KOPT-K1 (cell line): ENCODE data around the gene PLXNB2.

ENCODE experiments used
- H3K27ac ChIP-seq: fragments of 200-600 bp; sonication (generic); 2 replicates; pipeline ENCODE4 v1.5.1; 2016; ENCODE audit warnings: antibody characterized with exemption, mild to moderate bottlenecking, low read depth, low read length; ENCODE audit not compliant: poor library complexity, severe bottlenecking
- H3K36me3 ChIP-seq: fragments of 200-600 bp; sonication (generic); 2 replicates; pipeline ENCODE4 v1.5.1; 2017; ENCODE audit warnings: antibody characterized with exemption, mild to moderate bottlenecking, low read length, moderate library complexity; ENCODE audit not compliant: insufficient read depth
- H3K9me3 ChIP-seq: fragments of 200-600 bp; sonication (generic); 2 replicates; pipeline ENCODE4 v1.5.1; 2017; ENCODE audit warnings: antibody characterized with exemption, low read length, mild to moderate bottlenecking; ENCODE audit not compliant: insufficient read depth, poor library complexity, severe bottlenecking

PLXNB2 gene

DNA sequence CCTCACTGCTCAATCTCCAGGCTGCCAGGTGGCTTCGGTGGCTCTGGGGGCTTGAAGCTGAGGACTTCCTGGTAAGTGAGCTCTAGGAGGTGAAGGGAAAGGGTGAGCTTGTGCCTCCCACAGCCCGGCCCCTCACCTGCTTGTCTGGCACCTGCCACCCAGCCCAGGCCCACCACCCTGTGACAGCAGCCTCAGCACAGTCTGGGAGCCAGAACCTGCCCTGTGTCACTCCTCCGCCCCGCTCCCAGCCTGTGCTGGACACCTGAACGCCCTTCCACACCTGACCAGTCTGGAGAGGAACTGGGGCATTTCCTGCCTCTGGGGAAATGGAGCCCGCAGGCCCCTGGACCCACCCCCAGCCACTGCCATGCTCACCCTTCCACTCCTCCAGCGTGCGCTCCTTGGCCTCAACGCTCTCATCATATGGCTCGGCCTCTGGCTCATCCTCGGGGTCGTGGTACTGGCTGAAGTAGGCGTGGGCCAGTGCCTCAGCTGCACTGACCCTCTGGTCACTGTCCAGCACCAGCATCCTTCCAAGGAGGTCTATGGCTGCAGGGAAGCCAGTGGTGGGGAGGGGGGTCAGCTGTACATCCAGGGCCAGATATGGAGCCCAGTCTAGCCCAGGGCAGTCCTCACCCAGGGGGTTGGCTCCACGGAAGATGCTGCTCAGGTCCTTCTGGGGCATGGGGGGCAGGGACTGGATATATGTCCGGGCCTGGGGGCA is 42.3 kb downstream of the PLXNB2 start:
- no peaks in the 10 kb centered on the region for H3K9me3 ChIP-seq
- no peak overlapping the region for H3K27ac ChIP-seq
- H3K36me3 ChIP-seq = no peaks in the 10 kb centered on the region

GRCh38 chr22:50264104-50264745 is 43.2 kb downstream of the PLXNB2 start:
- Histone ChIP-seq H3K9me3 (no peaks in the 10 kb centered on the region), H3K27ac (no peak overlapping the region), H3K36me3 (no peaks in the 10 kb centered on the region)

DNA sequence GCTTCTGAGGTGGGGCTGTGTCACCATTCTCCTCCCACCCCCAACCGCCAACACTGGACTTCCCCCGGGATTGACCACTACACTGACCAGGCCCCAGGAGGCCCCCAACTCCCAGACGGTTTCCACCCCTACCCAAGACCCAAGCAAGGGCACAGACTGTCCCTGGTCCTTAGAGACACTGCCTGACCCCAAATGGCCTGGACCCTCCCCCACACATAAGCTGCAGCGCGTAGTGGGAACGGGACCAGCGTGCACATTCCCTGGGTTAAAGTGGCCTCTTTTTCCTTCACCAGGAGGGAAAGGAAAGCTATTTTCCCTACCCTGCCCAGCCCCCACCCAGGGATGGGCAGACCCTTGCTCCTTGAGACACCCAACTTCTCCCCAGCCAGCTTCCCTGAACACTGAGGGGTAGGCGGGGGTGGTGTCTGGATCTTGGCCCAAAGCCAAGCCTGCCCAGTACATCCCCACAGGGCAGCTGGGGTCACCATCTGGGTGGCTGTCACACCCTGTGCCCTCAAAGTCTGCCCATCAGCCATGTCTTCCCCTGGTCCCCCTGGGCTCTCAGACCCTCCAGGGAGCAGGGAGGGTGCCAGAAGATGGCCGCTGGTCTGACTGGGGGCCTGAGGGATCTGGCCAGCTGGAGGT is 44.4 kb downstream of the PLXNB2 start:
- Histone ChIP-seq H3K36me3 (no peaks in the 10 kb centered on the region), H3K27ac (no peak overlapping the region), H3K9me3 (no peaks in the 10 kb centered on the region)

DNA sequence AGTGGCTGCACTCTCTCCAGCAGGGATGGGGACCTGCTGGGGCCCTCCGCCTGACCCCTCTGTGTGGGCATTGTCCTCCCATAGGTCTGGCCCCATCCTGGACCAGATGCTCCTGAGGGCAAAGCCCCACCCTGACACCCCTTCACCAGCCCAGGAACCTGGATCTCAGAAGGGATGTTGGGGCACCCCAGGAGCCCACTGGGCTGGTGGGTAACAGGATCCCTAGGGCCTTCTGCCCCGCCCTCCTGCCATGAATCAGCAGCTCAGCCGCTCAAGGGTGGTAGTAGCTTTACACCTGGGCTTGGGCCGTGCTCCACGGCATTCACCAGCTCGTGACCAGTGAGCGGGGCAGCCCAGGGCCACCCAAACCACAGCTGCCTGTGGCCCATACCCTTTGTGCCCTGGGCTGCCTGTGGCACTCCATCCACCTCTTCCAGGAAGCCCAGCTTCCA is 45.0 kb downstream of the PLXNB2 start:
- Histone ChIP-seq H3K9me3 (no peaks in the 10 kb centered on the region), H3K36me3 (no peaks in the 10 kb centered on the region), H3K27ac (no peak overlapping the region)

DNA sequence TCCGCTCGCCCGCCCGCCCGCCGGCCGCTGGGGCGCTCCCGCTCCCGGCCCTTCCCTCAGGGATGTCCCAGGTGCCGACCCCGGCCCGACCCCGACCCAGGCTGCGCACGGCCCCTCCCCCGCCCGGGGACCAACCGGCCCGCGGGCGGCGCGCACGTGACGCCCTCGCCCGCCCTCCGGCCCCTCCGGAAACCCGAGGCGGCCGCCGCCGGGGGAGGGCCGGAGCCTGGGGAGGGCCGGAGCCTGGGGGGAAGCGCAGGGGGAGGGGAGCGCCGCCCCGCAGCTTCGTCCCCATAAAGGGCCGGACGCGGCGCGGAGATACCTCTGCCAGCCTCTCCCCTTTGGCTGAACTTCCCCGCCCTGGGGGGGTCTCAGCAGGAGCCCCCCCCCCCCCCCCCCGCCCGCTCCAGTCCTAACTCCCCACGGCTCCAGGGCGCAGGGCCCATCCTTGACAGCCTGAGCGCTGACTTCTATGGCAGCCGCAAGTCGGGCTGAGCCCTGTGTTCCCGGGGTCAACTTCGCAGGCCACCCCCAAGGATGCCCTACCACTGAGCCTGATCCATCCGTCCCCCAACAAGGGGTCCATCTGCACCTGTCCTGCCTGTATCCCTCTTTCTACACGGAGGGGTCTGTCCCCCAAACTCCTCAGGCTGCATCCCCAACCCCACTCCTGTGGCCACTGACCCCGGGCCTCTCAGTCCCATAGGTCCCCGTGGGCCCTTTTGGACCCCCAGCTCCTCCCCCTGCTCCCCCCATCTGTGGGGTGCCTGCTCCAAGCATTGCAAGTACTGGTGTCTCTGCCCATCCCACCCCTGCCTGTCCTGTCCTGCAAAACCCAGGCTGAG is 45.6 kb downstream of the PLXNB2 start, which contains the start of gene MAPK12:
TSS of gene MAPK12 (minus strand) at position 69 of the 845 bp plus-strand sequence. CDS start 174 bp downstream, outside the sequence.
- Histone ChIP-seq H3K9me3 (no peaks in the 10 kb centered on the region), H3K27ac (no peak within 1 kb of the TSS), H3K36me3 (no peaks in the 10 kb centered on the region)

GRCh38 chr22:50260801-50261614 is 46.4 kb downstream of the PLXNB2 start:
- H3K27ac ChIP-seq = no peak overlapping the region
- H3K9me3 ChIP-seq = no peaks in the 10 kb centered on the region
- no peaks in the 10 kb centered on the region for H3K36me3 ChIP-seq

- H3K27ac ChIP-seq = no peak overlapping the region
- no peaks in the 10 kb centered on the region for H3K36me3 ChIP-seq
- no peaks in the 10 kb centered on the region for H3K9me3 ChIP-seq
Measured at GRCh38 chr22:50260434-50260800, 47.0 kb downstream of the PLXNB2 start.

DNA sequence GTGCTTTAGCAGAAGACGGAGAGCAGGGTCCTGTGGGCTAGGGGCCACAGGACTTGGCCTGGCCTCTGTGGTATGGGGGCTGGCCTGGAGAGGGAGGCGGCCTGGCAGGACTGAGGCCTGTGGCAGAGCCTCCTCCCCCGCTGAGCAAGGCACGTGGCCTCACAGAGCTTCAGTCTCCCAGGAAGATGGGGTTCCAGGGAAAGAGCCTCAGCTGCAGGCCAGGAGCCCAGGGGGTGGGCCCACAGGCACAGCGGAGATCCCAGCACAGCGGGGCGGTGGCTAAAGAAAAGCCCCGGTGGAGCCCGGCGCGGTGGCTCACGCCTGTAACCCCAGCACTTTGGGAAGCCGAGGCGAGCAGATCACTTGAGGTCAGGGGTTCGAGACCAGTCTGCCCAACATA is 48.1 kb downstream of the PLXNB2 start:
- no peak overlapping the region for H3K27ac ChIP-seq
- H3K9me3 ChIP-seq = no peaks in the 10 kb centered on the region
- no peaks in the 10 kb centered on the region for H3K36me3 ChIP-seq

DNA sequence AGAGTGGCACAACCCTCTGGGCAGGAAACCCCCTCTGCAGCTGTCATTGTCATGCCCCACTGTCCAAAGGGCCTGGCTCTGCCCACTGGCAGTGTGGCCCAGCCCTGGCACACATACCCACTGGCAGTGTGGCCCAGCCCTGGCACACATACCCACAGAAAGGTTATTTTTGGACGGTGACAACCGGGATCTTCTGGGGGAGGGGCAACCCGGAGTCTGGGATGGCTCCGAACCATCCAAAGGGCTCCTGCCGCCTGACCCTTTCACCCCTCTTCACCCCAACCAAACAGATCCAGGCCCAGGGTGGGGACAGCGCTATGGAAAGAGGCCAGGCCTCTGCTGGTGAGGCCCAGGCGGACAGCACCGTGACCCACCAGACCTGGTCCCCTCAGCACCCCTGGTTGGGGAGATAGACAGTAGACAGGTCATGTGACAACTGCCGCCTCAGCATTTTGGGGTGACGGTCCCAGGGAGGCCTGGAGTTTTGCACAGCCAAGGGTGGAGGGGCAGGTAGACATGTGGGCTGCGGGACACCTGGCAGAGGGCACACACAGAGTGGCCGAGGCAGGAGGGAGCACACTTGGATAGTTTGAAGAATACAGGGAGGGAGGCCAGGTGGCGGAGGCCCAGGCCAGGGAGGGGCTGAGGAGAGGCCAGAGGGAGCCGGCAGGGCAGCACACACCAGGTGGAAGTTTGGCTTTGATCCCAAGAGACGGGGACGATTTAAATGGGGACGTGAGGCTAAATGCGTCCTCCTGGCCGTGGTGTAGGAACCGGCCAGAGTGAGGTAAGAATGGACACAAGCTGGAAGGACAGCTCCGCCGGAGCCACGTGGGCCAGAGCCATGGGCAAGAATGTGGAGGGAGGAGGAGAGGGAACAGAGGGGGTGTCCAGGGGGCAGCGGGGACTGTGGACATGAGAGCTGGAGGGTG is 48.8 kb downstream of the PLXNB2 start:
- Histone ChIP-seq H3K27ac (no peak overlapping the region), H3K36me3 (no peaks in the 10 kb centered on the region), H3K9me3 (no peaks in the 10 kb centered on the region)

- no peaks in the 10 kb centered on the region for H3K36me3 ChIP-seq
- no peak overlapping the region for H3K27ac ChIP-seq
- H3K9me3 ChIP-seq = no peaks in the 10 kb centered on the region
Measured at GRCh38 chr22:50257451-50258360, 49.7 kb downstream of the PLXNB2 start.

GRCh38 chr22:50257041-50257440 is 50.4 kb downstream of the PLXNB2 start:
- H3K9me3 ChIP-seq = no peaks in the 10 kb centered on the region
- H3K27ac ChIP-seq = no peak overlapping the region
- H3K36me3 ChIP-seq = no peaks in the 10 kb centered on the region

GRCh38 chr22:50256258-50256862 is 51.1 kb downstream of the PLXNB2 start:
- Histone ChIP-seq H3K36me3 (no peaks in the 10 kb centered on the region), H3K9me3 (no peaks in the 10 kb centered on the region), H3K27ac (no peak overlapping the region)
